Aorta (tissue), 5 donors: ENCODE data around the gene MAN1A1. TPM values are rescaled to one million over a fixed set of nuclear protein-coding genes. Genes with fewer than 3 reads are reported as not detected.

Source experiments
- ATAC-seq: fragments of 200-7000 bp; cut with Tn5 transposase; one replicate; pipeline ENCODE4 v1.9.1; 2022; ENCODE audit warnings: moderate library complexity; ENCODE audit not compliant: low FRiP score
- DNase-seq, 2 donors: peaks; one replicate each; pipeline ENCODE4 v3.0.0-alpha.2; 2020
- H3K27ac ChIP-seq, 2 donors: one replicate each; pipeline ENCODE4 v1.5.1; 2013; ENCODE audit warnings: low read length in 2 of 2, mild to moderate bottlenecking in 2 of 2, moderate library complexity in 2 of 2, control low read depth in 1 of 2, inconsistent platforms in 1 of 2, low read depth in 1 of 2
- H3K27me3 ChIP-seq, 2 donors: one replicate each; pipeline ENCODE4 v1.6.1; 2013; ENCODE audit warnings: control low read depth in 1 of 2, low read length in 1 of 2, mild to moderate bottlenecking in 1 of 2, moderate library complexity in 1 of 2; ENCODE audit not compliant: insufficient read depth in 2 of 2, control insufficient read depth in 1 of 2
- H3K36me3 ChIP-seq, 2 donors: one replicate each; pipeline ENCODE4 v1.6.1; 2013; ENCODE audit warnings: control low read depth in 1 of 2, low read length in 1 of 2, mild to moderate bottlenecking in 1 of 2; ENCODE audit not compliant: insufficient read depth in 2 of 2, control insufficient read depth in 1 of 2
- H3K4me1 ChIP-seq, 2 donors: one replicate each; pipeline ENCODE4 v1.6.1; 2013; ENCODE audit warnings: low read length in 2 of 2, control low read depth in 1 of 2, mild to moderate bottlenecking in 1 of 2, moderate library complexity in 1 of 2; ENCODE audit not compliant: insufficient read depth in 2 of 2, control insufficient read depth in 1 of 2
- H3K4me3 ChIP-seq, 2 donors: one replicate each; pipeline ENCODE4 v1.5.1; 2013; ENCODE audit warnings: low read length in 2 of 2, control low read depth in 1 of 2, mild to moderate bottlenecking in 1 of 2
- H3K9me3 ChIP-seq: one replicate; pipeline ENCODE4 v1.6.1; 2013; ENCODE audit warnings: mild to moderate bottlenecking, low read length; ENCODE audit not compliant: control insufficient read depth
- whole genome bisulfite sequencing, 2 donors: extraction: QIAGEN DNeasy Blood & Tissue Kit; methylation state at CpG; one replicate each; pipeline ENCODE4 v1.1.7; 2013; 5-methylcytosine and 5-hydroxymethylcytosine counted together
- intact Hi-C, 2 donors: fragments of 100-400 bp; cut with DNase I; formaldehyde crosslinking; loops; one replicate each; pipeline versions ENCODE4 v1.14.2 to v1.15.0; 2022
- polyA plus RNA-seq, 2 donors: library from polyadenylated mRNA; stranded (reverse); fragments of 200-250 nt; gene quantifications; one replicate each; pipeline ENCODE4 v1.2.3, GENCODE V29; 2013
- total RNA-seq, 2 donors: library from RNA; stranded (reverse); fragmentation: NEBNext Ultra II Directional; extraction: Animal tissue kit (Norgen Biotek cat#: 25700); gene quantifications; one replicate each; pipeline ENCODE4 v1.2.1, GENCODE V29; 2021
- donor health status: healthy with polysubstance abuse.
- donor health status: Bipolar disorder and iron deficiency.
- donor health status: DM: no; HTN: no; CAD: no.
- donor health status: DM: no; HTN: no; CAD: no.
- donor health status: DM: yes; HTN: yes; CAD: no.

Gene MAN1A1
- total and polyA plus RNA-seq, 4 donors: 22.2 to 76.0 (median 40.2) TPM

DNA sequence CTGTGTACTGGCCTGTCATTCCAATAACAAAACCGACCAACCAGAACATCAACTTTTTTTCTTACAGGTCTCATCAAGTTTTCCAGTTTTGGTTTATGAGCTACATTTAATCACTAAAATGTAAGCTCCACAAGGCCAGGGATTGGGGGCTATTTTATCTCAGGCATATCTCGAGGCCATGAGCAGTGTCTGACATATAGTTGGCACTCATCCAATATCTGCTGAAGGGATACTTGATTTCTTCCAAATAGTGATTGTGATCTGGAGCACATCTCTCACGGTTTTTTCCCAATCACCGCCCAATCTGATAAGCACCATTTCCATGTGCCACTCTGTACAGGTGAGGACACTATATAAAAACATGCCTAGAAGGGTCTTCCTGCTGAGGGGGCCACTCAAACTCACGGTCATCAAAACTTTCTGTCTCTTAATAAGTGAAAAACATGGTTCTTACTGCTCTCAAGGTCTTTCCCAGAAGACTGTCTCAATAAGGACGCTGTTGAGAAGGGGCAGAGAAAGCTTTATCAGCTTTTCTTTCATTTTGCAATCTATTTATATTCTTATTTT lies 65.5 kb downstream of the MAN1A1 start:
- no peaks in the 10 kb centered on the region for H3K9me3 ChIP-seq
- H3K36me3 ChIP-seq: no peaks in the 10 kb centered on the region
- intact Hi-C loops: no loop called here
- no peak overlapping the region for H3K4me3 ChIP-seq
- 70 to 74% methylated on average over 6 of the region's 6 CpGs for WGBS, 2 donors
- H3K27me3 ChIP-seq: no peaks in the 10 kb centered on the region
- peaks cover 0 to 5% of the 10 kb centered on the region in 2 donors for H3K4me1 ChIP-seq
- no peak for DNase-seq
- ATAC-seq: no peak
- no peak overlapping the region for H3K27ac ChIP-seq

DNA sequence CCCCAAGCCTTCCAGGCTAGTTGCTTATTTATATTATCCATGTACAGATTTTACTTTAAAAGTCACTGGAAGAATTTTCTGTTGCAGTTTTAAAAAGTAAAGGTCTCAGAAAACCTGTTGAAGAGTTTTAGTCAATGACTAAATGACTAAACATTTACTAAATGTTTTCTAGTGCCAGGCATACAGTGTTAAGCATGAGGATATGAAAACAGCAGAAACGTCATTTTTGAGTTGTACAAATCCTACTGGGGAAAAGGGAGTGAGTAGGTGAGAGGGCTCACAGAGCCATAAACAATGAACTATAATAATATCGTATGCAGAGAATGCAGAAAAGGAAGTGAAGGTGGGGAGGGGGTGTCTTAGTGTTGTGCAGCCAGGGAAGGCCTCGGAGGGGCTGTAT lies 66.3 kb downstream of the MAN1A1 start:
- Histone ChIP-seq H3K9me3 (no peaks in the 10 kb centered on the region), H3K36me3 (no peaks in the 10 kb centered on the region), H3K4me1 (peaks cover 0 to 5% of the 10 kb centered on the region in 2 donors), H3K4me3 (no peak overlapping the region), H3K27ac (no peak overlapping the region), H3K27me3 (no peaks in the 10 kb centered on the region)
- ATAC-seq (no peak), DNase-seq (no peak)
- intact Hi-C loops: no loop called here
- 53 to 55% methylated on average over 3 of the region's 3 CpGs for WGBS, 2 donors

DNA sequence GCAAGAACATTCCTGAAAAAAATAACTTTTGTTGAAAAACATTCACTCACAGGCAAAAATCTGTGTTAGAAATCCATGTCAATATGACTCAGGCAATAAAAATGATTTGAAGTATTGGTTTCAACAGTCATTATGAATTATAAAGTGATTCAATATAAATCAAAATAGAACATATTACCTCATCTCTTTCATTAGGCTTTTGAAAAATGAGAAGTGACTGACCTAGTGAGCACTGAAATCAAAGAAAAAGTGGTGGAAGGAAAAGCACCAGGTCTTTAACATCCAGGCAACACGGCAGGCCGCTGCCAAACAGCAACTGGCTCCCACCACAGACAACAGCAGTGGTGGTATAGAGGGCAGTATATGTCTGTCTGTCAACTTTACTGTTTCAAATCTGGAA lies 68.9 kb downstream of the MAN1A1 start:
- H3K9me3 ChIP-seq: no peaks in the 10 kb centered on the region
- H3K4me3 ChIP-seq: no peak overlapping the region
- no peak for ATAC-seq
- no peaks in the 10 kb centered on the region for H3K27me3 ChIP-seq
- no peak overlapping the region for H3K27ac ChIP-seq
- H3K4me1 ChIP-seq: peaks cover 0 to 5% of the 10 kb centered on the region in 2 donors
- WGBS, 2 donors: 66 to 77% methylated on average over 2 of the region's 2 CpGs
- H3K36me3 ChIP-seq: no peaks in the 10 kb centered on the region
- intact Hi-C loops: no loop called here
- DNase-seq: no peak

DNA sequence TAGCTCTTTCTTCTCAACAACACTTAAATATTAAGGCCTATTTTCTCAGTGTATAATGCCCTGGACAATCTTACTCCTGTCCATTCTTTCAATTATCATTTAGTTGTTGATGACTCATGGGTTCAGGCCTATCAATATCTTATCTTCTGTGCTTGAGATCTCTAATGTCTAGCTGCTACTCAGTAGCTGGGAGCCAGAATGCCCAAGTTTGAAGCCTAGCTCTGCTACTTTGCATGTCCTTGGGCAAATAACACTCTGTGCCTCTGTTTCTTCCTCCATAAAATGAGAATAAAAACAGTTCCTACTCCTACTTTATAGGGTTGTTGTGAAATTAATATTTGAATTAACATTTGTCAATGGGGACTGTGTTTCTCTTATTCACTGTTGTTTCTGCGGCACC lies 69.5 kb downstream of the MAN1A1 start:
- Histone ChIP-seq H3K4me1 (peaks cover 0 to 5% of the 10 kb centered on the region in 2 donors), H3K4me3 (no peak overlapping the region), H3K9me3 (no peaks in the 10 kb centered on the region), H3K27ac (no peak overlapping the region), H3K27me3 (no peaks in the 10 kb centered on the region), H3K36me3 (no peaks in the 10 kb centered on the region)
- DNase-seq (no peak), ATAC-seq (no peak)
- WGBS, 2 donors: 97% methylated on average over 1 of the region's 1 CpG
- intact Hi-C loops: no loop called here

DNA sequence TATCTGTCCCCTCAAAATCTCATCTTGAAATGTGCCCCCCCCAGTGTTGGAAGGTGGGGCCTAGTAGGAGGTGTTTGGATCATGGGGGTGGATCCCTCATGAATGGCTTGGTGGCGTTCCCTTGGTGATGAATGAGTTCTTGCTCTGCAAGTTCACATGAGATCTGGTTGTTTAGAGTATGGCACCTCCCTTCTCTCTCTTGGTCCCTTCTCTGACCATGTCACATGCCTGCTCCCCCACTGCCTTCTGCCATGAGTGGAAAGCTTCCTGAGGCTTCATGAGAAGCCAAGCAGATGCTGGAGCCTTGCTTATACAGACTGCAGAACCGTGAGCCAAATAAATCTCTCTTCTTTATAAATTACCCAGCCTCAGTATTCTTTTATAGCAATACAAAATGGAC lies 70.9 kb downstream of the MAN1A1 start:
- intact Hi-C loops: no loop called here
- H3K9me3 ChIP-seq: no peaks in the 10 kb centered on the region

DNA sequence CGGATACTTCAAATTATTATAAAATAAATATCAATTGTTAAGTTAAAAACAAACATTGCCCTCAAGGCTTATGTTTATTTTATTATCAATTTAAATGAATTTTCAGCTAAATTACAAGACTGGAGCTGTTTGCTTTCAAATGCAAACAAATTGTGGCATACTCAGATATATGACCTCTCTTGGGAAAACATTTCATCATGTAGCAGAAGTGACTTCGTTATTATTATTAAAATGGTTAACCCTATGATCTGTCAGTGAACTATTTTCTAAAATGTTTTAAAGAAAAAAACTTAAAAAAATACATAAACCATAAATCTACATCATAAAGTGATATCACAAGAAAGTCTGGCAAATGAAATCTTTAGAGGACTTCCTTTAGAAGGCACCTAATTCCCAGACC lies 72.5 kb downstream of the MAN1A1 start:
- no peak for ATAC-seq
- H3K36me3 ChIP-seq: no peaks in the 10 kb centered on the region
- no peaks in the 10 kb centered on the region for H3K9me3 ChIP-seq
- H3K4me1 ChIP-seq: peaks cover 0 to 2% of the 10 kb centered on the region in 2 donors
- H3K27me3 ChIP-seq: no peaks in the 10 kb centered on the region
- no peak overlapping the region for H3K27ac ChIP-seq
- intact Hi-C loops: no loop called here
- no peak overlapping the region for H3K4me3 ChIP-seq
- 40 to 45% methylated on average over 2 of the region's 2 CpGs for WGBS, 2 donors
- no peak for DNase-seq

More for the DNA sequence above, 70.9 kb downstream of the MAN1A1 start:
- Histone ChIP-seq H3K27me3 (no peaks in the 10 kb centered on the region), H3K36me3 (no peaks in the 10 kb centered on the region), H3K27ac (no peak overlapping the region), H3K4me3 (no peak overlapping the region), H3K4me1 (peaks cover 0 to 2% of the 10 kb centered on the region in 2 donors)
- 74 to 87% methylated on average over 2 of the region's 2 CpGs for WGBS, 2 donors
- ATAC-seq (no peak), DNase-seq (no peak)

DNA sequence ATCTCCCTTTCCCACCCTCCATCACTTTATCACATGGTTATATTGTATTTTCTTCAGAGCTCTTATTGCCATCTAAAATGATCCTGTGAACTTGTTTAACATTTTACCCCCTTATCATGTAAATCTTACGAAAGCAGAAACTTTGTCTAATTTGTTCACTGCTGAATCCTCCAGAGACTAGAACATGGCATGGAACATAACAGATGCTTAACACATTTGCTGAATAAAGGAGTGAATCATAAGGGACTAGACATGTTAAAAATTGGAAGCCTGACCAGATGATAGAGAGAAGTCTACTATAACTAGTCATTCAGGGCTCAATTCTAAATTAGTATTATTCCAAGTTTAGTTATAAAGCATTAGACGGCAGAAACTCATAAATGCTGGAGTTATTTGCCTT lies 73.3 kb downstream of the MAN1A1 start:
- Histone ChIP-seq H3K4me1 (peaks cover 0 to 2% of the 10 kb centered on the region in 2 donors), H3K9me3 (no peaks in the 10 kb centered on the region), H3K36me3 (no peaks in the 10 kb centered on the region), H3K27ac (no peak overlapping the region), H3K27me3 (no peaks in the 10 kb centered on the region), H3K4me3 (no peak overlapping the region)
- no peak for DNase-seq
- intact Hi-C loops: no loop called here
- no peak for ATAC-seq
- 57 to 84% methylated on average over 2 of the region's 2 CpGs for WGBS, 2 donors

DNA sequence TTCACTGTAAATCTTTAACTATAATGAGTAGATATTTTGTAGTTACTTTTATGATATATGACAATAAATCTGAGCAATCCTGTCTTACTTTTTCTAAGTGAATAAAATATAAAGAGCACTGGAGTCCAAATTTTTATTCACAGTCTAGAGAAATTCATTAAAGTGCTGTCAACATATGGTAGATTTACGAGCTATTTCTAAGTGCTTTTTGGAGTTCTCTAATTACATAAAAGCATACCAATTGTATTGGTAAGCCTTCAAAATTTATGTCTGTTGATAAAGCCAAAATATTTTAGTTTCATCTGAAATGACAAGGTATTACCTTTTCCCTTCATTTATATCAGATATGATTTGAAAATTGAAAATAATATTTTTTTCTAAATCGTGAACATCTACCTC lies 75.4 kb downstream of the MAN1A1 start:
- H3K27me3 ChIP-seq: no peaks in the 10 kb centered on the region
- H3K9me3 ChIP-seq: no peaks in the 10 kb centered on the region
- intact Hi-C loops: no loop called here
- no peak overlapping the region for H3K4me3 ChIP-seq
- WGBS, 2 donors: 90 to 91% methylated on average over 2 of the region's 2 CpGs
- ATAC-seq: no peak
- DNase-seq: no peak
- no peak overlapping the region for H3K27ac ChIP-seq
- H3K4me1 ChIP-seq: no peaks in the 10 kb centered on the region
- no peaks in the 10 kb centered on the region for H3K36me3 ChIP-seq

DNA sequence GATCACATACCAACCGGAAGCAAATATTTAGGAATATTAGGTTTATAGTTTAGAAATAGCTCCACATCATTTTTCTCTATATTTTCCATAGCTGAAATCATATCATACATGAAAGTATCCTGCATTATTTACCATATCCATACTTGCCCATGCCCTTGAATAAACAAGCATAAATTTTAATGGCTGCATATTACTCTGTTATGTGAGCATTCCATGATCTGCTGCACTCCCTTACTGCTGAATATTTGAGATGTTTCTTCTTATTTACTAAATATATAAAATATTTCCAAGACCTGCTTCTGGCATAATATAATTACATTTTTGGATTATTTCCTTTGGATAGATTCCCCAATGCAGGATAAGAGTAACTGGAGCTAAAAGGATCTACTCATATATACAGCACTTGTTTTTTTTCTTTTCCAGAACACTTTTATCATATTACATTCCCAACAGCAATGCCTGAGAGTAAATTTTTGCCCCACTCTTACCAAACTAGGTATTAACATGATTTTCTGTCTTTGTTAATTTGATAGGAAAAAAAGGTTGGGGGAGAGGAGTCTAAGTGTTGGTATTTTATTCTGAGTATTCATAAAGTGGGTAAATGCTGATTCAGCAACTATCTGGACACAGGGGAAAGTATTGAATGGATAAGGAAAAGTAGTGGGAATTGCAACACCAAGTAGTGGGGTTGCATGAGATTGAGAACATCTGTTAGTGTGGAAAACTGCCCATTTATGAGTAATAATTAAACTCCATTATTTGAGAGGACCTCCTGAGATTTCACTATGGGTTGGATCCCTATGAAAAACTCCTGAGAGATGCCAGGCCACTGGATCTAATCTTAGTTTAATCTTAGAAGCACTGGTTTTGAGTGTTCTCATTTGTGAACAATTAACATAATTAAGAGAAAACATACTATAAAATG lies 76.0 kb downstream of the MAN1A1 start:
- 91 to 97% methylated on average over 1 of the region's 1 CpG for WGBS, 2 donors
- Histone ChIP-seq H3K27me3 (no peaks in the 10 kb centered on the region), H3K4me3 (no peak overlapping the region), H3K9me3 (no peaks in the 10 kb centered on the region), H3K4me1 (no peaks in the 10 kb centered on the region), H3K36me3 (no peaks in the 10 kb centered on the region), H3K27ac (no peak overlapping the region)
- no peak for ATAC-seq
- intact Hi-C loops: no loop called here
- DNase-seq: no peak
